ENCODE data around the gene KLC1.
A peak's percentile ranks its signal among the peaks of the same experiment; 100 is the strongest.

KLC1 gene

DNA sequence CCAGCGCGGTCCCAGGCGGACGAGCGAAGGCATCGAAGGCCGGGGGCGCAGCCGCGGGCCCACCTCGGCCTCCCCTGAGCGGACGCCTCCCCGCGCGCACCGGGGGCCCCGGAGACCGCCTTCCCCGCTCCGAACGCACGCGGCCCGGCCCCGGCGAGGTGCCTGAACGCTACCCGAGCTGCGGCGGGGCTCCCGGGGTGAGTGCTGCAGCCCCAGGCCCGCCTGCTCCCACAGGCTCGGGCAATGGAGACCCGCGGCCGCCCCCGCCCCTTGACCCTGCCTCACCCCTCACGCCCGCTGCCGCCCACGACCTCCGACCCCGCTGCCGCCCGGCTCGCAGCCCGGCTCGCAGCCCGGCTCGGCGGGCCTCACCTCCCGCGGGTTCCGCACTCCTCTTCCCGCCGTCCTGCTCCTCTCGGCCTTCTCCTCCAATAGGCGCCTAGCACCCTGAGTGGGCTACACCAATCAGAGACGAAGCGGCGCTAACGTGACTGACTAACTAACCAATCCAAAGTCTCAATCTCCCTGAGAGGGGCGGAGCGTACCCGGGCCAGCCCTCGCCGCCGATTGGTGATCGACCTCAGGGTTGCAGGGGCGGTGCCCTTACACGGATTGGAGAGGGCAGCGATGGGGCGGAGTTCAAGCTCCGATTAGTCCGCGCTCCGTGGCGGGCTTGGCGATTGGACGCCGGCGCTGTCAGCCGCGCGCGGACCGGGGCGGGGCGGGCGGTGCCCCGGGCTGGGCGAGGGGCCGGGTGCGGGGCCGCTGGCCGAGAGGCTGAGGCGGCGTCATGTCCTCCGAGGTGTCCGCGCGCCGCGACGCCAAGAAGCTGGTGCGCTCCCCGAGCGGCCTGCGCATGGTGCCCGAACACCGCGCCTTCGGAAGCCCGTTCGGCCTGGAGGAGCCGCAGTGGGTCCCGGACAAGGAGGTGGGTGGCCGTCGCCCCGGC, 86.3 kb downstream of the KLC1 start, which contains the start of the genes XRCC3 and ZFYVE21:
Gene XRCC3, minus strand, starts transcription at position 400 of the 949 bp plus-strand sequence. CDS start 4,364 bp downstream, outside the sequence.
Gene ZFYVE21, plus strand, starts transcription at position 759 of the 949 bp plus-strand sequence. Its CDS starts 32 bp downstream, at position 791.
- no peaks in the 10 kb centered on the region for H3K36me3 ChIP-seq (ENCODE audit: low read length)
- peaks cover 67% of the 10 kb centered on the region for H3K79me2 ChIP-seq (ENCODE audit: insufficient read depth, low read length)
- no peaks in the 10 kb centered on the region for H4K20me1 ChIP-seq (ENCODE audit: low read depth, low read length)
- no peak within 1 kb of the TSS for H2AFZ ChIP-seq (ENCODE audit: low read depth, low read length, severe bottlenecking)
- TF ChIP-seq EZH2phosphoT487 (conservative IDR thresholded peaks at IDR 0.05; ENCODE audit: low read length), result no peak
- peak within 1 kb of the TSS; percentile 97 for H3K9ac ChIP-seq (ENCODE audit: low read length)
- peak within 1 kb of the TSS; percentile 69 for H3K27ac ChIP-seq (ENCODE audit: low read depth, low read length)
- H3K9me3 ChIP-seq (ENCODE audit: insufficient read depth, low read length), result no peaks in the 10 kb centered on the region
- no peaks in the 10 kb centered on the region for H3K27me3 ChIP-seq (ENCODE audit: low read length)
- peak within 1 kb of the TSS; percentile 84 for H3K4me3 ChIP-seq (ENCODE audit: insufficient read depth, low read length, poor library complexity, severe bottlenecking)
- H3K9me2 ChIP-seq (replicated peaks; ENCODE audit: insufficient read depth, low read length), result no peaks in the 10 kb centered on the region
- 0 out of 2 replicates have a peak, but pooled peaks cover 6% of the 10 kb centered on the region for H3F3A ChIP-seq (ENCODE audit: insufficient read depth)
- H3K4me2 ChIP-seq (ENCODE audit: low read depth, low read length, poor library complexity, severe bottlenecking), result peak within 1 kb of the TSS; percentile 99

DNA sequence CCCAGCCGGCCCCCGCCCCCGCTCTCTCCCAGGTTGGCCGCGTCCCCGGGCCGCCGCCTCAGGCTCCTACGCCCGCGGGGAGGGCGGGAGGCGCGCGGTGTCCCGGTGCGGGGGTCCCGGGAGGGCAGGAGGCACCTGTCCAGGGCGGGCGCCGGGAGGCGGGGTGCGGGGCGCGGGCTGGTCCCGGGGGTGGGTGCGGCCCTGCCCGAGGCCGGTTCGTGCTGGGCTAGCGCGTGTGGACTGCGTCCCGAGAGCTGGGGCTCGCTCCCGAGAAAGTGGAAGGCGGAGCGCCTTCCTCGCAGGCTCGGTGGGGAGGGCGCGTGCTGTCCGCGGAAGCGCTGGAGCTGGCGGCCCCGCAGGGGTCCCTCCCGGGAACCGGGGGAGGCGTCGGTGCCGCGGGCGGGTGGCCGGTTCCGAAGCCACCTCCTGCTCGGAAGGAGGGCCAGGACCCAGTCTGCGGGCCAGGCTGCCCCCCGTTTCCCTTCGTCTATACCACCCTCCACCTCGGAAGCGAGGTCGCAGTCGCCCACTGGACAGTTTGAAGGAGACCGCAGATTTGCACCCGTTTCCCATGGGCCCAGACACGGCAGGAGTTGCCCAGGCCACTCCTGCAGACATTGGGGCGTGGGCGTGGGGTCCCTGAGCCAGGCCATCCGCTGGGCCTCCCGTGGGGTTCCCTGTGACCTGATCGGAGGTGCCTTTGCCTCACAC, 87.2 kb downstream of the KLC1 start:
- Histone ChIP-seq H3K4me2 (ENCODE audit: low read depth, low read length, poor library complexity, severe bottlenecking) (peak overlapping the region; percentile 81), H3K9me2 (replicated peaks; ENCODE audit: insufficient read depth, low read length) (no peaks in the 10 kb centered on the region), H2AFZ (ENCODE audit: low read depth, low read length, severe bottlenecking) (no peak overlapping the region), H4K20me1 (ENCODE audit: low read depth, low read length) (no peaks in the 10 kb centered on the region), H3F3A (ENCODE audit: insufficient read depth) (0 out of 2 replicates have a peak, but pooled peaks cover 6% of the 10 kb centered on the region), H3K79me2 (ENCODE audit: insufficient read depth, low read length) (peaks cover 76% of the 10 kb centered on the region), H3K9ac (ENCODE audit: low read length) (peak overlapping the region; percentile 77), H3K4me3 (ENCODE audit: insufficient read depth, low read length, poor library complexity, severe bottlenecking) (peak overlapping the region; percentile 84), H3K27me3 (ENCODE audit: low read length) (no peaks in the 10 kb centered on the region), H3K27ac (ENCODE audit: low read depth, low read length) (peak overlapping the region; percentile 15), H3K9me3 (ENCODE audit: insufficient read depth, low read length) (no peaks in the 10 kb centered on the region), H3K36me3 (ENCODE audit: low read length) (no peaks in the 10 kb centered on the region)
- TF ChIP-seq, protein P1, sequence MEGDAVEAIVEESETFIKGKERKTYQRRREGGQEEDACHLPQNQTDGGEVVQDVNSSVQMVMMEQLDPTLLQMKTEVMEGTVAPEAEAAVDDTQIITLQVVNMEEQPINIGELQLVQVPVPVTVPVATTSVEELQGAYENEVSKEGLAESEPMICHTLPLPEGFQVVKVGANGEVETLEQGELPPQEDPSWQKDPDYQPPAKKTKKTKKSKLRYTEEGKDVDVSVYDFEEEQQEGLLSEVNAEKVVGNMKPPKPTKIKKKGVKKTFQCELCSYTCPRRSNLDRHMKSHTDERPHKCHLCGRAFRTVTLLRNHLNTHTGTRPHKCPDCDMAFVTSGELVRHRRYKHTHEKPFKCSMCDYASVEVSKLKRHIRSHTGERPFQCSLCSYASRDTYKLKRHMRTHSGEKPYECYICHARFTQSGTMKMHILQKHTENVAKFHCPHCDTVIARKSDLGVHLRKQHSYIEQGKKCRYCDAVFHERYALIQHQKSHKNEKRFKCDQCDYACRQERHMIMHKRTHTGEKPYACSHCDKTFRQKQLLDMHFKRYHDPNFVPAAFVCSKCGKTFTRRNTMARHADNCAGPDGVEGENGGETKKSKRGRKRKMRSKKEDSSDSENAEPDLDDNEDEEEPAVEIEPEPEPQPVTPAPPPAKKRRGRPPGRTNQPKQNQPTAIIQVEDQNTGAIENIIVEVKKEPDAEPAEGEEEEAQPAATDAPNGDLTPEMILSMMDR (IDR thresholded peaks at IDR 0.05; ENCODE audit: insufficient read depth, low read length, poor library complexity, severe bottlenecking), result no peak
- TF ChIP-seq EZH2phosphoT487 (conservative IDR thresholded peaks at IDR 0.05; ENCODE audit: low read length), result no peak

DNA sequence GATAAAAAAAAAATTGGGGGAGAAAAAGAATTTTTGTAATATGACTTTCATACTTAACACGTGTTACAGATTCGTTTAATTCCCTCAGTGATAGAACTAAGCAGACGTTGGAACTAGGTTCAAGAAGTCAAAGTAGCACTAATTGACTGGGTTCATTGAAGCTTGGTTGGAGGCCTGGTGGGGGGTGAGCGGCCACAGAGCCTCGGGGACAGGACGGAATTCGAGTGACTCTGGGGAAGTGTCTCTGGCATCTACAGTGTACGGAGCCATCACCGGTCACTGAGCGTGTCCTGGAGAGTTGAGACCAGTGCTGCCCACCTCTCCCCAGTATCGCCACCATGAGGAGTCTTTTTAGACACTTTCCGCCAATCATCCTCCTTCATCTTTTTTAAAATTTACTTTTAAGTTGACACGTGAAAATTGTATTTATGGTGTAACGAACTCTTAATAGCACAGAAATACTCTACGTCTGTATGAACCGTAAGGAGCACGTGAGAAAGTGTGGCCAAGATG, 87.9 kb downstream of the KLC1 start:
- H3K79me2 ChIP-seq (ENCODE audit: insufficient read depth, low read length), result peaks cover 83% of the 10 kb centered on the region
- H2AFZ ChIP-seq (ENCODE audit: low read depth, low read length, severe bottlenecking), result no peak overlapping the region
- no peaks in the 10 kb centered on the region for H3K27me3 ChIP-seq (ENCODE audit: low read length)
- peak overlapping the region; percentile 84 for H3K4me3 ChIP-seq (ENCODE audit: insufficient read depth, low read length, poor library complexity, severe bottlenecking)
- H3K4me2 ChIP-seq (ENCODE audit: low read depth, low read length, poor library complexity, severe bottlenecking), result peak overlapping the region; percentile 81
- no peak for TF ChIP-seq EZH2phosphoT487 (conservative IDR thresholded peaks at IDR 0.05; ENCODE audit: low read length)
- TF ChIP-seq, protein P1 (IDR thresholded peaks at IDR 0.05; ENCODE audit: insufficient read depth, low read length, poor library complexity, severe bottlenecking), result no peak
- H3K9ac ChIP-seq (ENCODE audit: low read length), result peak overlapping the region; percentile 77
- H3K36me3 ChIP-seq (ENCODE audit: low read length), result no peaks in the 10 kb centered on the region
- H3K9me2 ChIP-seq (replicated peaks; ENCODE audit: insufficient read depth, low read length), result no peaks in the 10 kb centered on the region
- H3K27ac ChIP-seq (ENCODE audit: low read depth, low read length), result peak overlapping the region; percentile 4
- H3K9me3 ChIP-seq (ENCODE audit: insufficient read depth, low read length), result no peaks in the 10 kb centered on the region
- no peaks in the 10 kb centered on the region for H4K20me1 ChIP-seq (ENCODE audit: low read depth, low read length)
- 0 out of 2 replicates have a peak, but pooled peaks cover 6% of the 10 kb centered on the region for H3F3A ChIP-seq (ENCODE audit: insufficient read depth)

Measured in SU-DHL-6 (cell line).